MCF 10A (cell line): ENCODE results near the gene RHD. TPM values are rescaled to one million over a fixed set of nuclear protein-coding genes. Genes with fewer than 3 reads are reported as not detected.
"Not testable (repeated sequence)": the region's sequence is repeated elsewhere in the genome, so short reads cannot be mapped to it uniquely, and the experiment has no call there.

ENCODE experiments used
- BruUV-seq: library from RNA; stranded (reverse); fragments of 400-500 nt; replicated peaks from 2 replicates; lab custom pipeline; 2021; lab: Mats Ljungman, UMichigan
- CTCF ChIA-PET: fragments of 300-600 bp; sonication (Branson Sonifier 250); formaldehyde crosslinking; extraction: SDS; loops from one replicate; lab custom pipeline; 2021; ENCODE audit warnings: antibody characterized with exemption, inconsistent platforms; lab: Yijun Ruan, JAX
- POLR2A ChIA-PET: fragments of 300-600, 350-650 bp; sonication (Branson Sonifier 250); formaldehyde crosslinking; extraction: SDS; loops from one replicate; lab custom pipeline; 2020; ENCODE audit warnings: antibody characterized with exemption, inconsistent platforms; lab: Yijun Ruan, JAX
- DNase-seq: peaks from one replicate; pipeline ENCODE4 v3.0.0-alpha.2; 2018; ENCODE audit not compliant: unreplicated experiment
- H3K27ac Mint-ChIP-seq: one replicate; pipeline ENCODE4 v1.8.0; 2022; ENCODE audit warnings: mild to moderate bottlenecking, low read depth, mixed read lengths; ENCODE audit not compliant: unreplicated experiment
- H3K27me3 Mint-ChIP-seq: one replicate; pipeline ENCODE4 v1.8.0; 2022; ENCODE audit warnings: mixed read lengths; ENCODE audit not compliant: insufficient read depth, unreplicated experiment
- H3K36me3 Mint-ChIP-seq: one replicate; pipeline ENCODE4 v1.8.0; 2022; ENCODE audit warnings: mild to moderate bottlenecking, moderate library complexity, mixed read lengths; ENCODE audit not compliant: insufficient read depth, unreplicated experiment
- H3K4me1 Mint-ChIP-seq: one replicate; pipeline ENCODE4 v1.8.0; 2022; ENCODE audit warnings: mixed read lengths; ENCODE audit not compliant: insufficient read depth, unreplicated experiment
- H3K4me3 Mint-ChIP-seq: one replicate; pipeline ENCODE4 v1.8.0; 2022; ENCODE audit warnings: mild to moderate bottlenecking, moderate library complexity, mixed read lengths; ENCODE audit not compliant: unreplicated experiment
- H3K9me3 Mint-ChIP-seq: one replicate; pipeline ENCODE4 v1.8.0; 2022; ENCODE audit warnings: mixed read lengths; ENCODE audit not compliant: unreplicated experiment
- intact Hi-C: fragments of 100-400 bp; cut with micrococcal nuclease; formaldehyde crosslinking; loops from 2 replicates; pipeline ENCODE4 v1.14.1; 2022
- total RNA-seq: library from RNA; stranded (reverse); gene quantifications from 2 replicates; pipeline ENCODE4 v1.2.3, GENCODE V29; 2022
- TF ChIP-seq, protein P1 (sequence below): fragments of 200-600 bp; IDR thresholded peaks from one replicate; pipeline ENCODE4 v1.8.0; 2022; ENCODE audit warnings: antibody characterized with exemption, mild to moderate bottlenecking; ENCODE audit not compliant: unreplicated experiment

RHD gene
- total RNA-seq, 1 experiment from 2014 or later, result not detected

DNA sequence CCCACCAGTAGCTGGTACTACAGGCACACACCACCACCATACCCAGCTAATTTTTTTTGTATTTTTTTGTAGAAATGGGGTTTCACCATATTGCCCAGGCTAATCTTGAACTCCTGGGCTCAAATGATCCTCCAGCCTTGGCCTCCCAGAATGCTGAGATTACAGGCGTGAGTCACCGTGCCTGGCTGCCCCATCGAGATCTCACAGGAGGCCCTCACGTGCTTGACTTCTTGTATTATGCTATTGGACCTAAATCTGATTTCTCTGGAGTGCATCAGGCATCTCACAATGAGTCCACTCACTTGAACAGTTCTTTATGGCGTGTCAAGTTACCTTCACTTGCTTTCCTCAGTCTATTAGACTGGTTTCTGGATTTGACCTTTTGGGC, 15.7 kb upstream of the RHD start:
- no peak overlapping the region for H3K4me3 Mint-ChIP-seq
- H3K27ac Mint-ChIP-seq, result no peak overlapping the region
- H3K4me1 Mint-ChIP-seq, result peaks cover 9% of the 10 kb centered on the region
- no peaks in the 10 kb centered on the region for H3K36me3 Mint-ChIP-seq
- ChIA-PET CTCF (no interaction called here), POLR2A (interaction anchor here (0.7 to 1.5 kb wide), 3 partner anchors 9 to 83 kb away, joined by 3 to 5 read pairs (median 3); partner anchors contain the start of gene RSRP1)
- no peak for DNase-seq
- intact Hi-C loops, result no loop called here
- no peaks in the 10 kb centered on the region for H3K9me3 Mint-ChIP-seq
- TF ChIP-seq, protein P1, sequence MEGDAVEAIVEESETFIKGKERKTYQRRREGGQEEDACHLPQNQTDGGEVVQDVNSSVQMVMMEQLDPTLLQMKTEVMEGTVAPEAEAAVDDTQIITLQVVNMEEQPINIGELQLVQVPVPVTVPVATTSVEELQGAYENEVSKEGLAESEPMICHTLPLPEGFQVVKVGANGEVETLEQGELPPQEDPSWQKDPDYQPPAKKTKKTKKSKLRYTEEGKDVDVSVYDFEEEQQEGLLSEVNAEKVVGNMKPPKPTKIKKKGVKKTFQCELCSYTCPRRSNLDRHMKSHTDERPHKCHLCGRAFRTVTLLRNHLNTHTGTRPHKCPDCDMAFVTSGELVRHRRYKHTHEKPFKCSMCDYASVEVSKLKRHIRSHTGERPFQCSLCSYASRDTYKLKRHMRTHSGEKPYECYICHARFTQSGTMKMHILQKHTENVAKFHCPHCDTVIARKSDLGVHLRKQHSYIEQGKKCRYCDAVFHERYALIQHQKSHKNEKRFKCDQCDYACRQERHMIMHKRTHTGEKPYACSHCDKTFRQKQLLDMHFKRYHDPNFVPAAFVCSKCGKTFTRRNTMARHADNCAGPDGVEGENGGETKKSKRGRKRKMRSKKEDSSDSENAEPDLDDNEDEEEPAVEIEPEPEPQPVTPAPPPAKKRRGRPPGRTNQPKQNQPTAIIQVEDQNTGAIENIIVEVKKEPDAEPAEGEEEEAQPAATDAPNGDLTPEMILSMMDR, result no peak
- no peaks in the 10 kb centered on the region for H3K27me3 Mint-ChIP-seq
- no TSS peak for BruUV-seq

DNA sequence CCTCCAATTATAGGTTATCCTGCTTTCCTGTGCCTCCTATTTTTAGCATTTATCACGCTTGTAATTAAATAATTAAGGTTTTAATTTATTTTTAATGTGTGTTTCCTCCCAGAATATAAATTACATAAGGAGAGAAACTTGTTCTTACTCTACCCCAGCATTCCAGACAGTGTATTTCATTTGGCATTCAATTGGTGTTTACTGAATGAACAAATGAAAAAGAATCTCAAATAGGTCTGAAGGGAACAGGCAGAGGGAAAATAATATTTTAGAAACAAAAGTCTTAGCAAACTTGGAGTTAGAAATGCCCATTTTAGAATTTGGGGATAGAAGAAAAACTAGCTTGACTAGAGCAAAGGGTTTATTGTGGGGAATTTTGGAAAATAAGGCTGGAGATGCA, 15.1 kb upstream of the RHD start:
- H3K9me3 Mint-ChIP-seq, result no peaks in the 10 kb centered on the region
- peaks cover 9% of the 10 kb centered on the region for H3K4me1 Mint-ChIP-seq
- POLR2A ChIA-PET, result interaction anchor here (1.1 kb wide), 1 partner anchor 10 kb away, joined by 5 read pairs; the partner anchor contains the start of gene RSRP1
- no TSS peak for BruUV-seq
- no peaks in the 10 kb centered on the region for H3K27me3 Mint-ChIP-seq
- no peak overlapping the region for H3K27ac Mint-ChIP-seq
- DNase-seq, result no peak
- intact Hi-C loops, result no loop called here
- TF ChIP-seq, protein P1, result no peak
- CTCF ChIA-PET, result interaction anchor here (0.6 kb wide), 1 partner anchor 9 kb away, joined by 3 read pairs; no protein-coding TSS in a partner anchor
- no peak overlapping the region for H3K4me3 Mint-ChIP-seq
- H3K36me3 Mint-ChIP-seq, result no peaks in the 10 kb centered on the region

DNA sequence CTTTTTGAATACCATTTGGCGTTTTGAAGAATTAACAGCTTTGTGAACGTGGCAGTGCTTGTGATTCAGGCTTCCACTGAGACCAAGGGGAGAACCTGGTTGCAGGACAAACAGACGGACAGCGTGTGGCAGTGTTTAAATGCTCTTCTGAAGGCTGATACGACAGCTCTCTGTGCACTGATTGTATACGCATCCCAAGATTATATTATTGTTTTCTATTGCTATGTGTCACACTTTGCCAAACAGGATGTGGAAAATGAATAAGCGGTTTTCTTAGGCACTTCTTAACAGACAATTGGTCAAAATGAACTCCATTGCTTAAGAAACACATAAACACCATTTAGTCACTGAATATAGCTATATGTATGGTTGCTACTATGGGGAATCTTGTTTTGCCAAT, 12.5 kb upstream of the RHD start:
- peak; percentile 51 for DNase-seq
- TF ChIP-seq, protein P1, result peak; percentile 41
- H3K36me3 Mint-ChIP-seq, H3K27me3 Mint-ChIP-seq, H3K4me1 Mint-ChIP-seq, H3K4me3 Mint-ChIP-seq, intact Hi-C loops, H3K9me3 Mint-ChIP-seq, BruUV-seq: not testable (repeated sequence)
- POLR2A ChIA-PET, result interaction anchor here (1.1 to 1.9 kb wide), 2 partner anchors 12 to 172 kb away, joined by 4 to 6 read pairs; partner anchors contain the start of gene RSRP1
- CTCF ChIA-PET, result interaction anchor here (0.8 kb wide), 1 partner anchor 893 kb away, joined by 3 read pairs; no protein-coding TSS in a partner anchor
- peak overlapping the region; percentile 27 for H3K27ac Mint-ChIP-seq

DNA sequence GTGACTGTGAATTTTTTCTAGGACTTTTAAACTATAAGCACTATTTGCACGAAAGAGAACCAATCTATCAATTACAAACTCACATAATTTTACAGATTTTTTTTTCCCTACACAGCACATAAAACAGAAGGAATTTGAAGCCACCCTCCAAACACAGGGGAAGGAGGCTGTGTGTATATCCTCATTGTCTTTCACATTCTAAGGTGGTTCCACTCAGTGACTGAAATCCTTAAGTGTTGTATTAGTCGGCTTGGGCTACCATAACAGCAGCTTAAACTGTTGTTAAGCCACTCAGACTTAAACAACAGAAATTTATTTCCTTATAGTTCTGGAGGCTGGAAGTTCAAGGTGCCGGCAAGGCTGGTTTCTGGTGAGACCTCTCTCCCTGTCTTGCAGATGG, 12.0 kb upstream of the RHD start:
- H3K4me3 Mint-ChIP-seq, H3K36me3 Mint-ChIP-seq, DNase-seq, H3K27me3 Mint-ChIP-seq, BruUV-seq, H3K4me1 Mint-ChIP-seq, intact Hi-C loops, H3K9me3 Mint-ChIP-seq: not testable (repeated sequence)
- CTCF ChIA-PET, result interaction anchor here (0.8 kb wide), 1 partner anchor 893 kb away, joined by 3 read pairs; no protein-coding TSS in a partner anchor
- H3K27ac Mint-ChIP-seq, result peak overlapping the region; percentile 27
- POLR2A ChIA-PET, result interaction anchor here (1.1 to 1.9 kb wide), 2 partner anchors 13 to 171 kb away, joined by 4 to 6 read pairs; partner anchors contain the start of gene RSRP1

DNA sequence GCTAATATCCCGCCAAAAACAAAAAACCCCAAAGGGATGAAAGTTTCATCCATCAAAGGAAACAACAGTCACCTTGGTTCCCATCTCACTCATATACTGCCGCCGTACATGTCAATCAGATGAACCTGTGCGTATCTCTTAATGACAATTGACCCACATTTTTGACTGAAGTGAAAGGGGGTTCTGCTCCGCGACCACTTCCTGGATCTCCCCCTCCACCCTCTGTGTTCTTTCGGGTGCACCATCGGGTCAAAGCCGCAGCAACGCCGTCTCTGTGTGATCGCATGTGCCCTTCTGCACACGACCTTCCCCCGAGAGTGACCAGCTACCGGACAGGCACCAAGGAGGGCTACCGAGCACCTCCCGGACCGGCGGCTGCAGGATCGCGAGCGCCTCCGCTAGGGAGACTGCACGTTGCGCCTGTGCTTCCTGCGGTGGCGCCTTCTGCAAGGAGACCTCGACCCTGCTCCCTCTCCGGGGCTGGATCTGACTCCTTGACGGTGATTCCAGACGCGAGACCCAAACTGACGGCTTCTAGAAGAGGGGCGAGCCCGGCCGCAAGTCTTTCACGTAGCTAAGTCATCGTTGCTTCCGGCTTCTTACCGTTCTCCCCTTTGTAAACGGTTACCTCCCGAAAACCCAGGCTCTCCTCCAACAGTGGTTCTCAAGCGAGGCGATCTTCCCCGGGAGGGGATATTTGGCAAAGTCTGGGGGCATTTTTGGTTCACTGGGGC, 5.6 kb upstream of the RHD start:
- H3K4me3 Mint-ChIP-seq, POLR2A ChIA-PET, BruUV-seq, H3K27me3 Mint-ChIP-seq, H3K9me3 Mint-ChIP-seq, DNase-seq, H3K36me3 Mint-ChIP-seq, CTCF ChIA-PET, intact Hi-C loops, H3K4me1 Mint-ChIP-seq, H3K27ac Mint-ChIP-seq: not testable (repeated sequence)

DNA sequence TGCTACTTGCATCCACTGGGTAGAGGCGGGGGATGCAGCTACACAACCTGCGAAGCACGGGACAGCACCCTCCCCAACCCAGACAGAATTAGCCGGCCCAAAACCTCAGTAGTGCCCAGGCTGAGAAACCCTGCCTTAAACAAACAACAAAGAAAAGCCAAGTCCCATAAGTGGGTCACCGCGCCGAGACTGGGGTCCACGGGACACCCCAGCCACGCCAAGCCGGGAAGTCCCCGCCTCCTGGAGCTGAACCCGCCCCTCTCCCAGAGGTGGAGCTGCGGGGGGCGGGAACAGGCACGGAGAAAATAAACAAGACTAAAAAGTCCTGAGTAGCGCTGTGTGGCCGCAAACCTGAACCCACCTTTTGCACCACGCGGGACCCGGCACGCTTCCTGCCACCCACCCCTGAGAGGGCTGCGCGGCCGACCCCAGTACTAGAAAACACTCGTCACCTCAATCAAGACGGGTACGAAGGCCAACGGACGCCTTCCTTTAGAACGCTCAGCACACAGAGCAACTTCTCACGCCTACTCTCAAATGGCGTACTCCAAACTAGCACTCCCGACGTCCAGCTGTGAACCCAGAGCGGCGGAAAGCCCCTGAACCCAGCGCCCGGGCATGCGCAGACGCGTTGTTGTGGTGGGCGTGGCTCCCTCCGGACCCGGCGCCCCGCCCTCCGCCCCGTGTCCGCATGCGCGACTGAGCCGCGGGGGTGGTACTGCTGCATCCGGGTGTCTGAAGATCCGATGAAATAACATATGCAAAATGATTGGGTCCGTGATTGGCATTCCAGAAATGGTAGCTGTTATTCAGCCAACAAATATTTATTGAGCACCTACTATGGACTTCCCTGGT, 4.8 kb upstream of the RHD start:
- POLR2A ChIA-PET, H3K4me3 Mint-ChIP-seq, H3K36me3 Mint-ChIP-seq, H3K9me3 Mint-ChIP-seq, intact Hi-C loops, CTCF ChIA-PET, DNase-seq, H3K4me1 Mint-ChIP-seq, H3K27me3 Mint-ChIP-seq, H3K27ac Mint-ChIP-seq: not testable (repeated sequence)
- BruUV-seq, result TSS peak; percentile 48
